Loucy (cell line): ENCODE data around the gene SMG6.

Source experiments
- H2AFZ ChIP-seq: fragments of 200-600 bp; sonication (generic); 2 replicates; pipeline ENCODE4 v1.6.0; 2016; ENCODE audit warnings: antibody characterized with exemption, mild to moderate bottlenecking, low read length, moderate library complexity
- H3F3A ChIP-seq: fragments of 200-600 bp; 2 replicates; pipeline ENCODE4 v1.6.0; 2016; ENCODE audit warnings: antibody characterized with exemption, low read depth, mild to moderate bottlenecking
- H3K27me3 ChIP-seq: fragments of 200-600 bp; sonication (generic); 2 replicates; pipeline ENCODE4 v1.6.1; 2014; ENCODE audit warnings: low read length, mild to moderate bottlenecking; ENCODE audit not compliant: insufficient read depth, poor library complexity, severe bottlenecking
- H3K36me3 ChIP-seq: fragments of 200-600 bp; sonication (generic); 2 replicates; pipeline ENCODE4 v1.6.1; 2016; ENCODE audit warnings: low read length; ENCODE audit not compliant: insufficient read depth
- H3K4me1 ChIP-seq: fragments of 200-600 bp; sonication (generic); 2 replicates; pipeline ENCODE4 v1.5.1; 2014; ENCODE audit warnings: low read length, mild to moderate bottlenecking; ENCODE audit not compliant: insufficient read depth, poor library complexity, severe bottlenecking
- H3K4me2 ChIP-seq: fragments of 200-600 bp; sonication (generic); 2 replicates; pipeline ENCODE4 v1.6.0; 2014; ENCODE audit warnings: antibody characterized with exemption, low read length, low read depth, mild to moderate bottlenecking; ENCODE audit not compliant: poor library complexity, severe bottlenecking
- H3K4me3 ChIP-seq: fragments of 200-600 bp; sonication (generic); 2 replicates; pipeline ENCODE4 v1.5.1; 2014; ENCODE audit warnings: low read length, mild to moderate bottlenecking, mixed read lengths; ENCODE audit not compliant: poor library complexity, severe bottlenecking
- H3K79me2 ChIP-seq: fragments of 200-600 bp; sonication (generic); 2 replicates; pipeline ENCODE4 v1.6.1; 2014; ENCODE audit warnings: low read length; ENCODE audit not compliant: insufficient read depth
- H3K9ac ChIP-seq: fragments of 200-600 bp; sonication (generic); 2 replicates; pipeline ENCODE4 v1.6.0; 2014; ENCODE audit warnings: mild to moderate bottlenecking, low read depth, low read length, moderate library complexity; ENCODE audit not compliant: poor library complexity, severe bottlenecking
- H3K9me2 ChIP-seq: fragments of 200-600 bp; sonication (generic); replicated peaks from 2 replicates; pipeline ENCODE4 v1.6.1; 2016; ENCODE audit warnings: low read depth, low read length, mixed read lengths
- H3K9me3 ChIP-seq: fragments of 200-600 bp; sonication (generic); 2 replicates; pipeline ENCODE4 v1.6.1; 2014; ENCODE audit warnings: mild to moderate bottlenecking, antibody characterized with exemption, low read length, low read depth; ENCODE audit not compliant: insufficient read depth
- H4K20me1 ChIP-seq: fragments of 200-600 bp; sonication (generic); 2 replicates; pipeline ENCODE4 v1.6.0; 2014; ENCODE audit warnings: antibody characterized with exemption, low read length, mild to moderate bottlenecking; ENCODE audit not compliant: insufficient read depth, poor library complexity, severe bottlenecking
- EZH2phosphoT487 ChIP-seq: fragments of 200-600 bp; IDR thresholded peaks from 2 replicates; pipeline ENCODE4 v1.6.1; 2018; ENCODE audit warnings: antibody characterized with exemption, mild to moderate bottlenecking, moderate library complexity, borderline replicate concordance
- TF ChIP-seq, protein P1 (sequence below): fragments of 200-600 bp; sonication (generic); conservative IDR thresholded peaks from 2 replicates; pipeline ENCODE4 v1.5.1; 2014; ENCODE audit warnings: mild to moderate bottlenecking, antibody characterized with exemption, low read length

SMG6 gene

GRCh38 chr17:2150806-2151205 lies 152.8 kb downstream of the SMG6 start:
- no peak overlapping the region for H3K4me2 ChIP-seq
- H3K27me3 ChIP-seq, result no peaks in the 10 kb centered on the region
- no peak overlapping the region for H2AFZ ChIP-seq
- TF ChIP-seq EZH2phosphoT487, result no peak
- TF ChIP-seq, protein P1, sequence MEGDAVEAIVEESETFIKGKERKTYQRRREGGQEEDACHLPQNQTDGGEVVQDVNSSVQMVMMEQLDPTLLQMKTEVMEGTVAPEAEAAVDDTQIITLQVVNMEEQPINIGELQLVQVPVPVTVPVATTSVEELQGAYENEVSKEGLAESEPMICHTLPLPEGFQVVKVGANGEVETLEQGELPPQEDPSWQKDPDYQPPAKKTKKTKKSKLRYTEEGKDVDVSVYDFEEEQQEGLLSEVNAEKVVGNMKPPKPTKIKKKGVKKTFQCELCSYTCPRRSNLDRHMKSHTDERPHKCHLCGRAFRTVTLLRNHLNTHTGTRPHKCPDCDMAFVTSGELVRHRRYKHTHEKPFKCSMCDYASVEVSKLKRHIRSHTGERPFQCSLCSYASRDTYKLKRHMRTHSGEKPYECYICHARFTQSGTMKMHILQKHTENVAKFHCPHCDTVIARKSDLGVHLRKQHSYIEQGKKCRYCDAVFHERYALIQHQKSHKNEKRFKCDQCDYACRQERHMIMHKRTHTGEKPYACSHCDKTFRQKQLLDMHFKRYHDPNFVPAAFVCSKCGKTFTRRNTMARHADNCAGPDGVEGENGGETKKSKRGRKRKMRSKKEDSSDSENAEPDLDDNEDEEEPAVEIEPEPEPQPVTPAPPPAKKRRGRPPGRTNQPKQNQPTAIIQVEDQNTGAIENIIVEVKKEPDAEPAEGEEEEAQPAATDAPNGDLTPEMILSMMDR, result no peak
- H3F3A ChIP-seq, result no peaks in the 10 kb centered on the region
- H3K4me1 ChIP-seq, result peaks cover 2% of the 10 kb centered on the region
- no peaks in the 10 kb centered on the region for H3K9me3 ChIP-seq
- no peak overlapping the region for H3K4me3 ChIP-seq
- H3K9me2 ChIP-seq, result no peaks in the 10 kb centered on the region
- no peak overlapping the region for H3K9ac ChIP-seq
- no peaks in the 10 kb centered on the region for H3K79me2 ChIP-seq
- H3K36me3 ChIP-seq, result peaks cover 78% of the 10 kb centered on the region; the same call in 1 of the 2 replicates
- H4K20me1 ChIP-seq, result no peaks in the 10 kb centered on the region

GRCh38 chr17:2149934-2150333 lies 153.7 kb downstream of the SMG6 start:
- peaks cover 2% of the 10 kb centered on the region for H3K4me1 ChIP-seq

GRCh38 chr17:2146132-2146871 lies 157.3 kb downstream of the SMG6 start:
- TF ChIP-seq, protein P1, result no peak
- TF ChIP-seq EZH2phosphoT487, result no peak
- H3K36me3 ChIP-seq, result peaks cover 52% of the 10 kb centered on the region; the same call in 1 of the 2 replicates

More at GRCh38 chr17:2149934-2150333, 153.7 kb downstream of the SMG6 start:
- no peaks in the 10 kb centered on the region for H3K9me2 ChIP-seq
- no peaks in the 10 kb centered on the region for H3K27me3 ChIP-seq
- H3K9me3 ChIP-seq, result no peaks in the 10 kb centered on the region
- H3K79me2 ChIP-seq, result no peaks in the 10 kb centered on the region
- H3K4me2 ChIP-seq, result no peak overlapping the region
- no peak overlapping the region for H2AFZ ChIP-seq
- no peaks in the 10 kb centered on the region for H4K20me1 ChIP-seq
- H3F3A ChIP-seq, result no peaks in the 10 kb centered on the region
- H3K4me3 ChIP-seq, result no peak overlapping the region
- H3K9ac ChIP-seq, result no peak overlapping the region
- peaks cover 74% of the 10 kb centered on the region; the same call in 1 of the 2 replicates for H3K36me3 ChIP-seq
- TF ChIP-seq, protein P1, result no peak
- no peak for TF ChIP-seq EZH2phosphoT487

More at GRCh38 chr17:2146132-2146871, 157.3 kb downstream of the SMG6 start:
- Histone ChIP-seq H3K4me2 (no peak overlapping the region), H4K20me1 (no peaks in the 10 kb centered on the region), H3K9ac (no peak overlapping the region), H3K4me3 (no peak overlapping the region), H3K79me2 (no peaks in the 10 kb centered on the region; the same call in 1 of the 2 replicates), H3K27me3 (no peaks in the 10 kb centered on the region), H3K4me1 (peaks cover 2% of the 10 kb centered on the region), H2AFZ (no peak overlapping the region), H3K9me2 (no peaks in the 10 kb centered on the region), H3K9me3 (no peaks in the 10 kb centered on the region), H3F3A (no peaks in the 10 kb centered on the region)
